ENCODE measurements around the gene ESR1.

ESR1 gene

DNA sequence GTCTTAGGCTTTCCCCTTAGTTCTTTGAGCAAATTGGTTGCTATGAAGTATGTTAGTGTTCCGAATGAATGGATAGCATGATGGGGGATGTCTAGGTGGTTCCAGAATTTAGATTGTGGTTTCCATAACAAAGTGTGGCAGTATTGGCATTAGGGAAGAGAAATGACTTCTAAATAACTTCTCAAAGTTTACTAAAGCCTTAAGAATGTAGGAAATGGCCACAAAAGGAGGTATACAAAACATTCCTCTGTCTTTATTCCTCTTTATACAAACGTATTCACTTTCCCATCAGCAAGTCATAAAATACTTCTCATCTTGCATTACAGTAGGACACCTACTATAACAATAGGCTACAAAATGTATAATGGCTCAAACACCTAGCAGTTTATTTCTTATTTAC, 279.6 kb downstream of the ESR1 start:
- peaks cover 0 to 26% (median 16%) of the 10 kb centered on the region in 4 donors for H3K4me1 ChIP-seq
- no peaks in the 10 kb centered on the region for H3K27me3 ChIP-seq
- DNase-seq: no peak
- TF ChIP-seq, protein P1, sequence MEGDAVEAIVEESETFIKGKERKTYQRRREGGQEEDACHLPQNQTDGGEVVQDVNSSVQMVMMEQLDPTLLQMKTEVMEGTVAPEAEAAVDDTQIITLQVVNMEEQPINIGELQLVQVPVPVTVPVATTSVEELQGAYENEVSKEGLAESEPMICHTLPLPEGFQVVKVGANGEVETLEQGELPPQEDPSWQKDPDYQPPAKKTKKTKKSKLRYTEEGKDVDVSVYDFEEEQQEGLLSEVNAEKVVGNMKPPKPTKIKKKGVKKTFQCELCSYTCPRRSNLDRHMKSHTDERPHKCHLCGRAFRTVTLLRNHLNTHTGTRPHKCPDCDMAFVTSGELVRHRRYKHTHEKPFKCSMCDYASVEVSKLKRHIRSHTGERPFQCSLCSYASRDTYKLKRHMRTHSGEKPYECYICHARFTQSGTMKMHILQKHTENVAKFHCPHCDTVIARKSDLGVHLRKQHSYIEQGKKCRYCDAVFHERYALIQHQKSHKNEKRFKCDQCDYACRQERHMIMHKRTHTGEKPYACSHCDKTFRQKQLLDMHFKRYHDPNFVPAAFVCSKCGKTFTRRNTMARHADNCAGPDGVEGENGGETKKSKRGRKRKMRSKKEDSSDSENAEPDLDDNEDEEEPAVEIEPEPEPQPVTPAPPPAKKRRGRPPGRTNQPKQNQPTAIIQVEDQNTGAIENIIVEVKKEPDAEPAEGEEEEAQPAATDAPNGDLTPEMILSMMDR (IDR thresholded peaks at IDR 0.05): no peak
- H3K36me3 ChIP-seq: no peaks in the 10 kb centered on the region
- H3K27ac ChIP-seq: no peak overlapping the region
- H3K4me3 ChIP-seq: no peak overlapping the region
- no peaks in the 10 kb centered on the region for H3K9me3 ChIP-seq
- intact Hi-C loops (cut with DNase I; ENCODE audit: low total_unique reads): no loop called here

GRCh38 chr6:152087701-152088100, 280.2 kb downstream of the ESR1 start:
- Histone ChIP-seq H3K9me3 (no peaks in the 10 kb centered on the region), H3K36me3 (no peaks in the 10 kb centered on the region), H3K4me1 (peaks cover 0 to 28% (median 18%) of the 10 kb centered on the region in 4 donors), H3K27me3 (no peaks in the 10 kb centered on the region), H3K27ac (no peak overlapping the region), H3K4me3 (no peak overlapping the region)
- intact Hi-C loops (cut with DNase I; ENCODE audit: low total_unique reads): no loop called here
- DNase-seq: no peak
- TF ChIP-seq, protein P1 (IDR thresholded peaks at IDR 0.05): no peak

- Histone ChIP-seq H3K27ac (peak overlapping the region; percentile 35 to 44), H3K27me3 (no peaks in the 10 kb centered on the region), H3K9me3 (no peaks in the 10 kb centered on the region), H3K4me1 (peaks cover 0 to 36% (median 24%) of the 10 kb centered on the region in 4 donors), H3K36me3 (no peaks in the 10 kb centered on the region), H3K4me3 (no peak overlapping the region)
- TF ChIP-seq, protein P1 (IDR thresholded peaks at IDR 0.05): no peak
- intact Hi-C loops (cut with DNase I; ENCODE audit: low total_unique reads): no loop called here
- peak; percentile 70 to 81 for DNase-seq
Measured at GRCh38 chr6:152089992-152090391, 282.5 kb downstream of the ESR1 start.

GRCh38 chr6:152091201-152091600, 283.7 kb downstream of the ESR1 start:
- H3K9me3 ChIP-seq: no peaks in the 10 kb centered on the region
- H3K27ac ChIP-seq: no peak overlapping the region
- intact Hi-C loops (cut with DNase I; ENCODE audit: low total_unique reads): no loop called here
- DNase-seq: no peak
- TF ChIP-seq, protein P1 (IDR thresholded peaks at IDR 0.05): no peak
- no peaks in the 10 kb centered on the region for H3K36me3 ChIP-seq
- H3K4me1 ChIP-seq: peaks cover 0 to 48% (median 29%) of the 10 kb centered on the region in 4 donors
- H3K4me3 ChIP-seq: no peak overlapping the region
- H3K27me3 ChIP-seq: no peaks in the 10 kb centered on the region

- H3K4me1 ChIP-seq: peaks cover 0 to 55% (median 36%) of the 10 kb centered on the region in 4 donors
- H3K9me3 ChIP-seq: no peaks in the 10 kb centered on the region
- no peak overlapping the region for H3K4me3 ChIP-seq
- H3K27me3 ChIP-seq: no peaks in the 10 kb centered on the region
- no peaks in the 10 kb centered on the region for H3K36me3 ChIP-seq
- no peak for DNase-seq
- intact Hi-C loops (cut with DNase I; ENCODE audit: low total_unique reads): no loop called here
- peak overlapping the region in 1 of 2 donors; percentile 5 for H3K27ac ChIP-seq
- TF ChIP-seq, protein P1 (IDR thresholded peaks at IDR 0.05): no peak
Measured at GRCh38 chr6:152091851-152092341, 284.4 kb downstream of the ESR1 start.

- intact Hi-C loops (cut with DNase I; ENCODE audit: low total_unique reads): no loop called here
- Histone ChIP-seq H3K27me3 (no peaks in the 10 kb centered on the region), H3K4me3 (no peak overlapping the region), H3K4me1 (peaks cover 0 to 66% (median 40%) of the 10 kb centered on the region in 4 donors), H3K9me3 (no peaks in the 10 kb centered on the region), H3K36me3 (peaks cover 0 to under 1% (median 0%) of the 10 kb centered on the region in 3 donors), H3K27ac (peak overlapping the region in 1 of 2 donors; percentile 75)
- no peak for DNase-seq
- TF ChIP-seq, protein P1 (IDR thresholded peaks at IDR 0.05): no peak
Measured at GRCh38 chr6:152093711-152094110, 286.2 kb downstream of the ESR1 start.
